Fibroblast of skin of left biceps (primary cell): ENCODE results near the gene ZNF778.
A peak's percentile ranks its signal among the peaks of the same experiment; 100 is the strongest.
"Not testable (repeated sequence)": the region's sequence is repeated elsewhere in the genome, so short reads cannot be mapped to it uniquely, and the experiment has no call there.

Source experiments
- DNase-seq, 2 experiments: peaks; one replicate each; pipeline ENCODE4 v3.0.0-alpha.2; 2013; ENCODE audit warnings: low read depth in 2 of 2

The ZNF778 gene

DNA sequence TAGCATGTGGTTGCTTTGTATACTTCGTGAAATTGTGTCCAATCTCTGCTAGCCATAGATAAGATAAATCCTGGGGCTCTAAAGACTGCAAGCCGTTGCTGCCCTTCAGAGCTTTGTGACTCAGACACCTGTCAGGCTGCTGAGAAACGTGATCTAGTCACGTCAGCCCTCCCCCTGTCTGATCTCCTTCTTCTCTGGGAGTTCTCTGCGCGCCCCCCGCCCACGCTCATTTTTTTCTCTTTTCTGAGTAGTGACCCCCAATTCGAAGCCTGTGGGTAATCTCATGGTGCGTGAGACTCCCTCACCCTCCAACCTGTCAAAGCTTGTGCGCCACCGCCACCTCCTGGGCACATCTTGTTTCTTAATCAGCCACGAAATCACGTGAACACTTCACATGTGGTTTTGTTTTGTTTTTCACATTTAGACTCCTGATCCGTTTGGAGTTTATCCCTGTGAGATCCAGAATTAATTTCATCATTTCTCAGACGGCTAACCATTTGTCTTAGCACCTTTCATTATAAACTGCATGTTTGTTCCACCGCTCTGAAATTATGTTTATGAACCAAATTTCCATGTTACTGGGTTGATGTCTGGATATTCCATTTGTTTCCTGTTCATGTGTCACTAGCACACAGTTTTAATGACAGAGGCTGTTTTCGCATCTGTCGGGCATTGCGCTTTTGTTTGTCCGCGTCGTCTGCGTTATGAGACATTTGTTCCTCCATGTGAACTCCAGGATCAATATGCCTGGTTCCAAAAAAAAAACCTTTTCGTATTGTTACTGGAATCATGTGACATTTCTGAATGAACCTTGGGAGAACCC is 977 bp upstream of the ZNF778 start:
- peak; percentile 29 to 31 for DNase-seq

- no peak for DNase-seq
Observed at GRCh38 chr16:89217138-89217387, 440 bp upstream of the ZNF778 start.

DNA sequence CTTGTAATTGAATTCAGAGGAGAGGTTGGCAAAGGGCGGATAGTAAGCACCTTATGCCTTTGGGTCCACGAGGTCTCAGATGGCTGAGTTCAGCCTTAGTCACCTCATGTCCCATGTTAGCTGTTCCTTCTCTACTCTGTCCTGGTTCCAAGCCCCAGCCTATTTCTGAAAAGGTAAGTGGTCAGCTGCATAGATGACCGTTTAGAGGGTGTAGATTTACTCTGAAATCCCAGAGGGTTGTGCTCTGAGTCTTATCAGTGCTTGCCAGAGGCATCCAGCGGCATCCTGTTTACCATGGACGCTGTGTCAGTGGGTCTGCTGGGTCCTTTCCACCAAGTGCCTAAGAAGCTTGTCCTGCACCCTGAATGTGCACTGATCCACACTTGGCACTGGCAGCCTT is 1.9 kb downstream of the ZNF778 start:
- no peak for DNase-seq

GRCh38 chr16:89221604-89222003 is 4.1 kb downstream of the ZNF778 start:
- no peak for DNase-seq

- DNase-seq, result no peak
Observed at GRCh38 chr16:89222931-89223330, 5.4 kb downstream of the ZNF778 start.

DNA sequence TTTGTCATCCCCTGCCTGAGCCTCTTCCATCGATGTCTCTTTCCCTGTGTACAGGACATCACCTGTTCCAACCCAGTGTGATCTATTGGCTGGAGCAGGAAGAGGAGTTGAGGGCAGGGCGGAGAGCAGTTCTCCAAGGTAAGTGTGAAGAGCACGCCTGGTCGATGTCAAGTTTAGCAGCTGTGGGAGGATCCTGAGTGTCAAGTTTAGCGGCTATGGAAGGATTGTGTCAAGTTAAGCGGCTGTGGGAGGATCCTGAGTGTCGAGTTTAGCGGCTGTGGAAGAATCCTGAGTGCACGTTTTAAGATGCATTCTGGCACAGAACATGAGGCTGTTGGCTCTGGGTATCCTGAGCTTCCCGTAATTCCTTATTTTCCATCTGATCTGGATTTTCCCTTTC is 7.2 kb downstream of the ZNF778 start:
- no peak for DNase-seq

GRCh38 chr16:89230255-89230654 is 12.8 kb downstream of the ZNF778 start:
- DNase-seq, result no peak

DNA sequence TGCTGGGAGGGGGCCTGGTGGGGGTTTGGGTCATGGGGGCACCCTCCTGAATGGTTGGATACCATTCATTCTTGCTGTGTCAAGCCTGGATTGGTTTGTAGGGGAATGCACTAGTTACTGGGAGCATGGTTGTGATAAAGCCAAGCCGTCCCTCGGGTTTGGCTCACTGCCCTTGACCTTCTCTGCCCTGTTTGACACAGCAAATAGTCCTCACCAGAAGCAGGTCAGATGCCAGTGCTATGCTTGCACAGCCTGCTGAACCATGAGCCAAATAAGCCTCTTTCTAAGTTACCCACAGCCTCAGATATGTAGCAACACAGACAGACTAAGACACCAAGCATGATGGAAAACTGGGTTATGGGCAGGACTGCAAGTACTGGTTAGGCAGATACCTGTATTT is 14.6 kb downstream of the ZNF778 start:
- DNase-seq, result no peak

DNA sequence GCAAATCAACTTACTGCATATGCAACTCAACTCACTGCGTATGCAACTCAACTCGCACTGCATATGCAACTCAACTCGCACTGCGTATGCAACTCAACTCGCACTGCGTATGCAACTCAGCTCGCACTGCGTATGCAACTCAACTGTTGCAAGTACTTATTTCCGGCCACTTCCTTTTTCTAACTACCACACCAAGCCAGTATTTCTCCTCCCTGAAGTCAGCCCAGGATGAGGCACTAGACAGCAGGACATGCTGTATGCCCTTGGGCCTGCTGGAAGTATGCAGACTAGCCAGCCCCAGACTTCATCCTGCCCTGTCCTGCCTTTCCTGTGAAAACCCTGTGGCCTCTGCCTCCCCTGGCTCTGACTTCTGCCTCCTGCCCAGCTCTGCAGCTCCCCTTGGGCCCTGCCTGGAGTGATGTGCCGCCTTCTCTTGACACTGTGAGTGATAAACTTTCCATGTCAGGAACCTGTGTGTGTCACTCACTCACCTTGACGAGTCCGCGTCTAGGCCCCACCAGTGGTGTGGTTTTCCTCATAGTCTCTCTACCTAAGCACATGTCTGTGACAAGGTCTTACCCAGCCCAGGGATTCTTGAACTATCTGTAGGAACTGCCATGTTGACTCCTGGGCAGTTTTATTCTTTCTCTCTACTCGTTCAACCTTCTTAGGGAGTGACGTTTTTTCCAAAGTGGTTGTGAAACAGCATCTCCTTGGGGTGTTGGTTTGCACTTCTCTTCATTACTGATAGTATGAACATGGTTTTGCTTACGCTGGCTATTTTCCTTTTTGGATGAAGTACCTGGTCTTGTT is 16.4 kb downstream of the ZNF778 start:
- DNase-seq, result no peak

DNA sequence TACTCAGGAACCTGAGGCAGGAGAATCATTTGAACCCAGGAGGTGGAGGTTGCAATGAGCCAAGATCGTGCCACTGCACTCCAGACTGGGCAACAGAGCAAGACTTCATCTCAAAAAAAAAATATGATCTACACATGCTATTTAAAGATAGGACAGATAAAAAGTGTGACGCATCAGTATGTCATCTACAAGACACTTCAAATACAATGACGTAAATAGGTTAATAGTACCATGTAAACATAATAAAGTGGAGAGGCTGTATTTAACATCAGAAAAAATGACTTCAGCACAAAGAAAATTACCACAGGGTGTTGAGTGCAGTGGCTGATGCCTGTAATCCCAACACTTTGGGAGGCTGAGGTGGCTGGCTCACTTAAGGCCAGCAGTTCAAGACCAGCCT is 20.2 kb downstream of the ZNF778 start:
- DNase-seq, result no peak

GRCh38 chr16:89241187-89242007 is 23.9 kb downstream of the ZNF778 start:
- DNase-seq, result peak; percentile 36 to 40

GRCh38 chr16:89242795-89243200 is 25.3 kb downstream of the ZNF778 start:
- no peak for DNase-seq

DNA sequence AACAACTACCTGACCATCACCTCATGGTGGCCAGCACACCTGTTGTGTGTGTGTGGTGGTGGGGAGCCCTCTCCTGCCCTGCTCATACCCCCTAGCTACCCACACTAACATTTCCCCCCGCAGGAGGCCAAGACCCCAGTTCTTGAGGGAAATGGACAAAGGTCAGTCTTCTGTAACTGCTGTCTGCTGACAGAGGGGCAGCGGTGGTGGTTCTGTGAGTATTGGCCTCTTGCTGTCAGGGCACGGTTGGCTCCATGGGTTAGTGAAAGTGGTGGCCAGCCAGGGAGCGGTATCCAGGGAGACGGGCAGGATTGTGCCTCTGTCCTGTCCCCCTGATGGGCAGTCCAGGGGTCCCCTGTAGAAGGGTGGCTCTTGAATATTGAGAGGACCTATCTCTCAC is 26.2 kb downstream of the ZNF778 start:
- no peak for DNase-seq

DNA sequence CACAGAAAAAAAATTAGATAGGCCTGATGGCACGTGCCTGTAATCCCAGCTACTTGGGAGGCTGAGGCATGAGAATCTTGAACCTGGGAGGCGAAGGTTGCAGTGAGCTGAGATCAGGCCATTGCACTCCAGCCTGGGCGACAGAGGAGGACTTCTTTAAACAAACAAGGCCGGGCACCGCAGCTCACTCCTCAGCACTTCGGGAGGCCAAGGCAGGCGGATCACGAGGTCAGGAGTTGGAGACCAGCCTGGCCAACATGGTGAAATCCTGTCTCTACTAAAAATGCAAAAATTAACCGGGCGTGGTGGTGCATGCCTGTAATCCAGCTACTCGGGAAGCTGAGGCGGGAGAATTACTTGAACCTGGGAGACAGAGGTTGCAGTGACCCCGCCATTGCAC is 26.8 kb downstream of the ZNF778 start:
- not testable (repeated sequence) for DNase-seq

- DNase-seq, result no peak
Observed at GRCh38 chr16:89244754-89245153, 27.3 kb downstream of the ZNF778 start.

DNA sequence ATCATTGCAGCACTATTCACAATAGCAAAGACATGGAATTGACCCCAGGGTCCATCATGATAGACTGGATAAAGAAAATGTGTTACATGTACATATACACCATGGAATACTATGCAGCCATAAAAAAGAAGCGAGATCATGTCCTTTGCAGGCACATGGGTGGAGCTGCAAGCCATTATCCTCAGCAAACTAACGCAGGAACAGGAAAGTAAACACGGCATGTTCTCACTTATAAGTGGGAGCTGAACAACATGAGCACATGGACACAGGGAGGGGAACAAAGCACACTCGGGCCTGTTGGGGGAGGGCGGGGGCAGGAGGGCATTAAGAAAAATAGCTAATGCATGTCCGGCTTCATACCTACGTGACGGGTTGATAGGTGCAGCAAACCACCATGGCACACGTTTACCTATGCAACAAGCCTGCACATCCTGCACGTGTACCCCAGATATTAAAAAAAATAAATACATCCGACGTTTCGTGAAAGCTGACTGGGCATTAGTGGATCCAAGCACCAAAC is 28.9 kb downstream of the ZNF778 start:
- no peak for DNase-seq

DNA sequence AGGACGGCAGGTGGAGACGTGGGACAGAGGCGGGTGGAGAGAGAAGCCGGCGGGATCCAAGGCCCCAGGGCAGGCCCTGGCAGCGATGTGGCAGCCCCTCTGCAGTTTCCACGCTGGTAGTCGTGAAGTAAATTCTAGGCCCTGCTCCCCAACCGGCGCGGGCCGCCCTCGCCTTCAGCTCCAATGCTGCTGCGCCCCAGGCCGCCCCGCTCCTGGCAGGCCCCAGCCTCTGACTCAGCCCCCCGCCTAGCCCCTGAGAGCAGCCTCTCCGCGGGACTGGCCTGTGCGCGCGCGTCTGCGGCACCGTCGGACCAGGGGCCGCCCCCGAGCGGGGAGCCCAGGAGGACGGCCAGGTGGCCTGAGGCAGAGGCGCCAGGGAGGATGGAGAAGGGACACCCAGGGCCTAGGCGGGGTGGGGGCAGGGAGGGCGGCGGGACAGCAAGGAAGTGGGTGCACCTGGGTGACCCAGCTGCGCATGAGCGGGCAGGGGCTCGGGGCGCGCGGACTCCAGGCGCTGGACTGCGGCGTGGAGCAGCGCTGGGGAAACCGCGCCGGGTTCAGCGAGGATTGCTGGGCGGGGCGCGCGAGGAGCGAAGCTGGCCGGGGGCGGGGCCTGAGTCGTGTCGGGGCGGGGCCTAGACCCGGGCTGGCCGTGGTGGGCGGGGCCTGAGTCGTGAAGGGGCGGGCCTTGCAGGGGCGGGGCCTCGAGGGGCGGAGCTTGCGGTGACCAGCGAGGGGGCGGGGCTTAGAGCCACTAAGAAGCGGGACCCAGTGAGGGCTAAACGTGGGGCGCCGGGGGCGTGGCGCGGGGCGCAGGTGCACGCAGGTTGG is 29.6 kb downstream of the ZNF778 start:
- DNase-seq, result peak; percentile 40 to 44

DNA sequence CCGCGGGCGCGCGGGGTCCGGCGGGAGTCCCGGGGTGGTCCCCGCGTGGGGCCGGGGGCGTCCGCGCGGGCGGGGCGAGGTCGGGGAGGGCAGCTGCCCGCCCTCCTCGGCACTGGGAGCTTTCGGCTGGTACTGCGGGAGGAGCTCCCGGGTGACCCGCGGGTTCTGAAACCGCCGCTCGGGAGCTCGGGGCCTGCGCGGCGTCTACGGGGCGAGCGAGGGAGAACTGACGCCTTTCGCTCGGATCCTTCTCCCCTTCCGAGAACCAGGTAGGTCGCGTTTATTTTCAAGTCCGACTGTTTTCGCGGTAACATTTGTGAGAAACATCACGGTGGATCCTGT is 30.2 kb downstream of the ZNF778 start:
- DNase-seq, result not testable (repeated sequence)

GRCh38 chr16:89248196-89248982 is 30.9 kb downstream of the ZNF778 start:
- DNase-seq, result no peak

DNA sequence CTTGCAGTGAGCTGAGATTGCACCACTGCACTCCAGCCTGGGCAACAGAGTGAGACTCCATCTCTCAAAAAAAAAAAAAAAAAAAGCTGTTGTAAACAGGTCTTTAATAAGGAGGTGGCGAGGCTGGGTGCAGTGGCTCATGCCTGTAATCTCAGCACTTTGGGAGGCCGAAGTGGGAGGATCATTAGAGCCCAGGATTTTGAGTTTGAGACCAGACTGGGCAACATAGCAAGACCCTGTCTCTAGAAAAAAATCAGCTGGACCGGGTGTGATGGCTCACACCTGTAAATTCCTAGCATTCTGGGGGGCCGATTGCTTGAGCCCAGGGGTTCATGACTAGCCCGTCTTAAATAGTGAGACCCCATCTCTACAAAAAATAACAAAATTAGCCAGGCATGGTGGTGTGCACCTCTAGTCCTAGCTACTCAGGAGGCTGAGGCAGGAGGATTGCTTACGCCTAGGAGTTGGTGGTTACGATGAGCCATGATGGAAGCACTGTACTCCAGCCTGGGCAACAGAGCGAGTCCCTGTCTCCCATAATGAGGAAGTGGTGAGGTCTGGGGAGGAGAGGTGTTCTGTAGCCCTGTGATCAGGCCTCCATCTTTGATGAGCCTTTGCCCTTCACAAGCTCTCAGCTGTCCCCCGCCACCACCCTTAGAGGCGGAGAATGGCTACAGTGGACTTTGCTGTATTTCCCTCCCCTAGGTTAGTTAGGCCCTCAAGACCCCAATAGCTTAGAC is 36.2 kb downstream of the ZNF778 start:
- no peak for DNase-seq
